ENCODE data around the gene TC2N.
"Not testable (repeated sequence)": the region's sequence is repeated elsewhere in the genome, so short reads cannot be mapped to it uniquely, and the experiment has no call there.

Gene TC2N

GRCh38 chr14:91752961-91753360 is 114.4 kb downstream of the TC2N start:
- no peak for DNase-seq

GRCh38 chr14:91751719-91752118 is 115.6 kb downstream of the TC2N start:
- DNase-seq: no peak

DNA sequence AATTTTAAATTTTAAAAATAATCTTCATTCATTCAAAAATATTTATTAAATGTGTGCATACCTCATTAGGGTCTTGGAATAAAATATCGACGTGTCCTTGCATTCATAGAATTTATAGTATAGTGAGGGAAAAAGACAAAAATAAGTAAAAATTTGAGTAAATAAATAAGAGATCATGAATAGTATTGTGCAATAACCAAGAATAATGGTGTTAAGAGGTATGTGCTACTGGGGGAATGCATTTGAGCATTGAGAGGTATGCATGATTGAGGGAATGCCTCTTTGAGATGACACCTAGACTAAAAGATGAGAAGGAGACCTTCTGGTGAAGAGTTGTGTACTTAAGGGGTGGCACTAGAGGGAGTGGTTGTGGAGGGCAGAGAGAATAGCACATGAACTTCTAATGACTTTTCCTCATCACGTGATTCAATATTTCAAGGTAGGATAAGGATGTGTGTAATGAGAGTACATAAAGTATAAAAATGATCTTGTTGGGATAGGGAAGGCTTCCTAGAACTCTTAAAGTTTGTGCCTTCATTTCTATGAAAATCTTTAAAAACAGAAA is 116.6 kb downstream of the TC2N start:
- DNase-seq: no peak

DNA sequence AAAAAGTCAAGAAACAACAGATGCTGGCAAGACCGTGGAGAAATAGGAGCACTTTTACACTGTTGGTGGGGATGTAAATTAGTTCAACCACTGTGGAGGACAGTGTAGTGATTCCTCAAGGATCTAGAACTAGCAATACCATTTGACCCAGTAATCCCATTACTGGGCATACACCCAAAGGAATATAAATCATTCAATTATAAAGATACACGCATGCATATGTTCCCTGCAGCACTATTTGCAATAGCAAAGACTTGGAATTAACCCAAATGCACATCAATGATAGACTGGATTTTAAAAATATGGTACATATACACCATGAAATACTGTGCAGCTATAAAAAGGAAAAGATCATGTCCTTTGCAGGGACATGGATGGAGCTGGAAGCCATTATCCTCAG is 117.5 kb downstream of the TC2N start:
- no peak for DNase-seq

GRCh38 chr14:91748049-91748448 is 119.3 kb downstream of the TC2N start:
- DNase-seq: no peak

DNA sequence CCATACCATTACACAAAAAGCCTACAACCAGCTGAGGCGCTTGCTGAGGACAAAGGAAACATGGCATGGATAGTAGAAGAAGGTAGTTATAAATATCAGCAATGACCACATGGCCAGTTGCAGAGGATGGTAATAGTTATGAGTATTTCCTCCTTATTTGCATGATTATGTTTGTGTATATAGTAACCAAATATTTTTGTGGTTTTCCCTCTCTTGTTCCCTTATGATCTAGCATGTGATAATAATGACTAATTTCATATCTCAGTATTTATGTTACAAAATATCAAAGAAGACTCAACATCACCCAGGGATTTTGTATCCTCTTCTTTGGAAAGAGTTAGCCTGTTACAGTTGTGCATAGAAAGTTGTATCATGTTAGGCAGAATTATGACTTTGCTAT is 122.0 kb downstream of the TC2N start:
- DNase-seq: no peak

DNA sequence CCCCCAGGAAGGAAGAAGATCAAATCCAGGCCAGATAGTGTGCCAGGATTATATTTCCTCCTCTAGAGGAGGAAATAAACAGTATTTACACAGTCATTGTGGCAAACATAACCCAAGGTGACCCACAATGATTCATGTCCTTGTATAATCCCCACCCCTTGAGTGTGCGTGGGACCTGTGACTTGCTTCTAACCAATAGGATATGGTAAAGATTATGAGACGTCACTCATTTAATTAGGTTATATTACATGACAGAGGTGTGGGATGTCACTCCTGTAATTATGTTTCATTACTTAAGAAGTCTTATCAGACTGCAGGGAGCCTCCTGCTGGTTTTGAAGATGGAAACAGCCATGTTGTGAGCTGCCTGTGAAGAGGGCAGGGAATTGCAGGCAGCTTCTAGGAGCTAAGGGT is 123.3 kb downstream of the TC2N start:
- DNase-seq: no peak

GRCh38 chr14:91743305-91743653 is 124.1 kb downstream of the TC2N start:
- DNase-seq: no peak

DNA sequence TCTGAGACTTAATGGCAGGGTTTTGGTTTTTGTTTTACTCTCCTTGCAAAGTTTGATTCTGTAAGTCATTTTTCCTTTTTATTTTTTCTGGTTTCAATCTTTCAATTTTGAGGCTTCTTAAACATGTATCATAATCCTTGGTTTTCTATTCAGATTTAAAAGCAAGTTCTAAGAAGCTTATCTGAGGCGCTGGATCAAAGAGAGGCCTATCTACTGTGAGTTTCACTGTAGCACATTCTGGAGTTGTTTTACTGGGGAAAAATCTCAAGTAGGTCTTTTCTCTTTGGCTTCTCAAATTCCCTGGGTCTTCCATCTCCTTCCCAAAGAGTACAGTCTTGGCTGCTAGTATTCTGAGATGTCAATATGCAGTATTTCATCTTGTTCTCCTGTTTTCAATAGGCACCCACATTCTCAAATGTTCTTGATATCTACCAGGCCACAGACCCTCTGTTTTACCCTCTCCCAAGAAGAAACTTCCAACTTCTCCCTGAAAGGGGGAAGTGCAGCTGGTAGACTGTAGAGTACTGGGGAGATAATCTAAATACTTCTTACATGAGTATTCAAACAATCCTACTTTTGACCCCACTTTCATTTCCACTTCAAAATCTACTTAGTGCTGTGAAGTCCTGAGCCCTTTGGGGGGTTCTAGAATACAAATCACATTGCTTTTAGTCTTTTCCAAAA is 124.6 kb downstream of the TC2N start:
- no peak for DNase-seq

DNA sequence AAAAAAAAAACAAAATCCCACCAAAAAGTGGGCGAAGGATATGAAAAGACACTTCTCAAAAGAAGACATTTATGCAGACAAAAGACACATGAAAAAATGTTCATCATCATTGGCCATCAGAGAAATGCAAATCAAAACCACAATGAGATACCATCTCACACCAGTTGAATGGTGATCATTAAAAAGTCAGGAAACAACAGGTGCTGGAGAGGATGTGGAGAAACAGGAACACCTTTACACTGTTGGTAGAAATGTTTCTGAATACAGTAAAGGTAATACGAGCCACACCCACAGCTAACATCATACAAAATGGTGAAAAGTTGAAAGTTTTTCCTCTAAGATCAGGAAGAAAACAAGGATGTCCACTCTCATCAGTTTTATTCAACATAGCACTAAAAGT is 127.5 kb downstream of the TC2N start:
- DNase-seq: not testable (repeated sequence)

DNA sequence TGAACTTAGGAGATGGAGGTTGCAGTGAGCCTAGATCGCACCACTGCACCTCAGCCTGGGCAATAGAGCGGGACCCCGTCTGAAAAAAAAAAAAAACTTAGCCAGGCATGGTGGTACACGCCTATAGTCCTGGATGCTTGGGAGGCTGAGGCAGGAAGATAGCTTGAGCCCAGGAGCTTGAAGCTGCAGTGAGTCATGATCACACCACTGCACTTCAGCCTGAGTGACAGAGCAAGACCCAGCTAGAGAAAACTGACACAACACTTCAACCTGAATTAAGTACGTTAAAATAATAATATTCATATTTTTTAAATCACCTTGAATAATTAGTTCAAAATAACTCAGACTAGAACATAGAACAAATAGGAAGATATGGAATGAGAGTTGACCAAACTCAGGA is 129.7 kb downstream of the TC2N start:
- DNase-seq: no peak

DNA sequence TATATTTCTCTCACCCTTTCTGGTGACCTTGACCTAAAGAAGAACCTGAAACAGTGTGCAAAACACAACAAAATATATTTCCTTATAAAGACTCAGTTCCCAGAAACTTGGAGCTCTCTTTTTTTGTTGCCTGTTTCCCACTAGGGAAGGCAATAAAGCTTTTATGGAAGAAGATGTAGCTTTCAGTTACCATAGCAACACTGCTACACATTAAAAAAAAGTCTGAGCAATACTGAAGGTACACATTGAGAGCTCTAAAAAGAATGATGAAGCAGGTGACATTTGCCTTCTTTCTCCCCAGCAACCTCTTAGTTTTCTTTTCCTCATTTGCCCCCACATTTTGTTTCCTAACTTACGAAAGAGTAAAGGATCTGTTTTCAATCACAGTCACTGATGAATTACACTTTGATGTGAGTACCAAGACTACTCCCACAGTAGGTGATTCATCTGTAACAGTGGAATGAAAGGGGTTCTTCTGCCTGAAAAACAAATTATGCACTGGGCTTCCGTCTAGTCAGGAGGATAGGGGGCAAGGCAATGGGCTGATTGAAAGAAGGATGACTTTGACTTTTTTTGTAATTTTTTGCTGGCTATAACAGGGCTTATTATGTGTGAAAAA is 134.4 kb downstream of the TC2N start:
- DNase-seq: no peak

DNA sequence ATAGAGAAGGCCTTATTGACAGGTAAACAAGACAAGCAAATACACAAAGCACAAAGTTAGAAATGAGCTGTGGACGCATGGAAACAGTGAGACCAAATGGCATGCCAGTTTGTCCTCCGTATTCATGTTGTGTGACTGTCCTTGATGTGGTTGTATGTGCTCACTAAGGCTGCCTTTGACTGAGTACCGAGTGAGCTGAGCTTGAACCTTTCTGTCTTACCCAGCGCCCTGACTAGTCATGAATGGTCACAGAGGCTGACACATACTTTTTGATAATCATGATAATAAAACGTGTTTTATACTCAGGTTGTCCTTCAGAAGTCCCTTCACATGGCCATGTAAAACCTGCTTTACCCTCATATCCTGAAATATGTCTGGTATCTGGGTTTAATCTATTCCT is 134.9 kb downstream of the TC2N start:
- no peak for DNase-seq

GRCh38 chr14:91731986-91732385 is 135.3 kb downstream of the TC2N start, which contains the start of gene CATSPERB:
CATSPERB (minus strand) TSS chr14:91732086; CDS start chr14:91729479, 2,607 bp downstream.
- DNase-seq: no peak

DNA sequence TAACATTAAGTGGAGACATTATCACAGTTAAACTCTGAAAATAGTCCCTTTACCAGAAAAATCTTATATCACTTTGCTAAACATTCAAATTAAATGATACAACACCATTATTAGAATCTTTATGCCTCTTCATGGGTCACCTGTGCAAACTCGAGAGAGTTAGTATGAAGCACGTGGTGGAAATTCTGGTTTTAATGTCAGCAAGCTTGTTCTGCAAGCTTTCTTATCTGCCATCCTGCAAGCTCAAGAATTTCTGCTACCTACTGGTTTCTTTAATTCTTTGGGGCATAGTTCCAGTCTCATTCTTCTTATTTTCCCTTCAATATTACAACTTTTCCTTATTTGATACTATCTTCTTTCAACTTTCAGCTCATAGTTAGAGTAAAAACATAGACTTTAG is 136.3 kb downstream of the TC2N start:
- DNase-seq: no peak

DNA sequence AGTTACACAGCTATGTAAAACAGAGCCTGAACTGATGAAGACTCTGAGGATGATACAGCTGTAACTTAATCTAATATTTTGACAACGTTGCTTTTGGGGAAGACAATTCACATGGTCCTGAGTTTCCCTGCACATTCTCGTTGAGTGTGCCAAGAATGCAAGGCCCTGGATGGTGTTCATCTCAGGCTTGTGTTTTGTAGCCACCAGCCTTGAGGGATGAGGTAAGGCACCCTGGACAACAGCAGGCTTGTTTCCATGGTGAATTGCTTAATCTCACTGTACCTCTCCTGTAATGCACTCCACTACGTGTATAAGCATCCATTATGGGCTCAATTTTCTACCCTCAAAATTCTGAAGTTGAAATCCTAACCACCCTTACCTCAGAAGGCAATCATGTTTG is 137.6 kb downstream of the TC2N start:
- DNase-seq: no peak
